Ishikawa (cell line): ENCODE results near the gene NEURL2.

Experiments
- CEBPB ChIP-seq: IDR thresholded peaks from 2 replicates; pipeline ENCODE4 v1.6.1; 2012
- CREB1 ChIP-seq: IDR thresholded peaks from 2 replicates; pipeline ENCODE4 v1.6.1; 2012; ENCODE audit warnings: low read depth
- EGR1 ChIP-seq: IDR thresholded peaks from 2 replicates; pipeline ENCODE4 v1.6.1; 2012
- EP300 ChIP-seq: IDR thresholded peaks from 2 replicates; pipeline ENCODE4 v1.6.1; 2012; ENCODE audit warnings: borderline replicate concordance
- FOXM1 ChIP-seq: IDR thresholded peaks from 2 replicates; pipeline ENCODE4 v1.6.1; 2012; ENCODE audit warnings: low read depth, borderline replicate concordance
- MAX ChIP-seq: IDR thresholded peaks from 2 replicates; pipeline ENCODE4 v1.6.1; 2012
- NFIC ChIP-seq: IDR thresholded peaks from 2 replicates; pipeline ENCODE4 v1.6.1; 2012
- RAD21 ChIP-seq: IDR thresholded peaks from 2 replicates; pipeline ENCODE4 v1.6.1; 2012; ENCODE audit warnings: low read depth
- REST ChIP-seq: IDR thresholded peaks from 2 replicates; pipeline ENCODE4 v1.6.1; 2012; ENCODE audit warnings: low read depth, mild to moderate bottlenecking
- TAF1 ChIP-seq: IDR thresholded peaks from 2 replicates; pipeline ENCODE4 v1.6.1; 2012; ENCODE audit warnings: low read depth, mild to moderate bottlenecking
- TCF12 ChIP-seq: IDR thresholded peaks from 2 replicates; pipeline ENCODE4 v1.6.1; 2012; ENCODE audit warnings: low read depth
- TEAD4 ChIP-seq: IDR thresholded peaks from 2 replicates; pipeline ENCODE4 v1.6.1; 2012
- YY1 ChIP-seq: IDR thresholded peaks from 2 replicates; pipeline ENCODE4 v1.6.1; 2012; ENCODE audit warnings: low read depth
- ZBTB7A ChIP-seq: IDR thresholded peaks from 2 replicates; pipeline ENCODE4 v1.6.1; 2012; ENCODE audit warnings: low read depth
- TF ChIP-seq, protein P1 (sequence below): IDR thresholded peaks from 2 replicates; pipeline ENCODE4 v1.6.1; 2012

Gene NEURL2

GRCh38 chr20:45890985-45891983 is at the start of gene NEURL2, which contains the start of gene CTSA:
NEURL2 (minus strand) TSS chr20:45891208; CDS start chr20:45890991, 217 bp downstream.
CTSA (plus strand) TSS chr20:45891335; CDS start chr20:45891569, 234 bp downstream.
- peak; percentile 87 for TF ChIP-seq YY1
- no peak for TF ChIP-seq CEBPB
- TF ChIP-seq EP300: peak; percentile 61
- peak; percentile 88 for TF ChIP-seq MAX
- 0 out of 2 replicates have a peak, but pooled peaks have one; percentile 20 for TF ChIP-seq NFIC
- TF ChIP-seq CREB1: no peak
- no peak for TF ChIP-seq TEAD4
- peak; percentile 61; the same call in 1 of the 2 replicates for TF ChIP-seq TCF12
- TF ChIP-seq, protein P1, sequence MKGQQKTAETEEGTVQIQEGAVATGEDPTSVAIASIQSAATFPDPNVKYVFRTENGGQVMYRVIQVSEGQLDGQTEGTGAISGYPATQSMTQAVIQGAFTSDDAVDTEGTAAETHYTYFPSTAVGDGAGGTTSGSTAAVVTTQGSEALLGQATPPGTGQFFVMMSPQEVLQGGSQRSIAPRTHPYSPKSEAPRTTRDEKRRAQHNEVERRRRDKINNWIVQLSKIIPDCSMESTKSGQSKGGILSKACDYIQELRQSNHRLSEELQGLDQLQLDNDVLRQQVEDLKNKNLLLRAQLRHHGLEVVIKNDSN: peak; percentile 100
- TF ChIP-seq TAF1: peak; percentile 92
- TF ChIP-seq ZBTB7A: peak; percentile 74; the same call in 1 of the 2 replicates
- TF ChIP-seq RAD21: peak; percentile 11; the same call in 1 of the 2 replicates

- TF ChIP-seq EP300: no peak
- TF ChIP-seq RAD21: no peak
- TF ChIP-seq CEBPB: no peak
- TF ChIP-seq ZBTB7A: no peak
Measured at GRCh38 chr20:45940469-45940868, 49.5 kb upstream of the NEURL2 start.

DNA sequence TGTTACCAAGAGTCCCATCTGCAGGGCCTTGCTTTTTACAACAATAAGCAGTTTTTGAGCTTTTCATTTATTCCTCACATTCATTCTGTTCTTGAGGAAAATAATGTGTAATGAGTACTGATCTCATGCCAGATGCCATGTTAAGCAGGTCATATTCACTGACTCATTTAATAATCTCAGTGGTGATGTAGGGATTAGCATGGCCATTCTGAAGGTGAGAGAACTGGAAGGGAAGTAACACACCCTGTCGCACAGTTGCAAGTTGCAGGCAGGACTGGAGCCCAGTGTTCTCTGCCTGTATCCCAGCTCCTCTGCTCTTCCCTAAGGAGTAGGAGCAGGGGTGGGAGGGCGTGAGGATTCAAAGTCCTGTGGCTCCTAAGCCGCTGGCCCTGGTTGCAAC is 49.0 kb upstream of the NEURL2 start:
- TF ChIP-seq, protein P1: no peak

DNA sequence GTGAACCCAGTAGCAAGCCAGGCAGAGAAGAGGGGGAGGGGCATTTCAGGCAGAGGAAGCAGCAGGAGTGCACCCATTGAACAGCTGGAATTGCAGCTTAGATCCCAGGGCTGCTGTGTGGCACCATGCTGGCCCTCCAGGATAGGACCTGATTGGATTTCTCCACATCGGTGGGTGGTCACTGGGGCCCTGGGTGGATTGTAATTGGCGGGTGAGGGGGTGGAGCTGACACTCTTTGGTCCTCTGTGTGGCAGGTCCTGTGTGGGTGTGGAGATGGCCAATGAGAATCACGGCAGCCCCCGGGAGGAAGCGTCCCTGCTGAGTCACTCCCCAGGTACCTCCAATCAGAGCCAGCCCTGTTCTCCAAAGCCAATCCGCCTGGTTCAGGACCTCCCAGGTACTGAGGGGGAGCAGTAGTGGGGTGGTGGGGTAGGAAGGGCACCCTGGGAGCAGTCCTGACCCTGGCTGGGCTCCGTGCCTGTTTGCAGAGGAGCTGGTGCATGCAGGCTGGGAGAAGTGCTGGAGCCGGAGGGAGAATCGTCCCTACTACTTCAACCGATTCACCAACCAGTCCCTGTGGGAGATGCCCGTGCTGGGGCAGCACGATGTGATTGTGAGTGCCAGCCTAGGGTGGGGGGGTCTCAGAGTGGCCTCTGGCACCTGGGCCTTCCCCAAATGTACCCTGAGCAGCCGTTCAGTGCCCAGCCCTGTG is 47.9 kb upstream of the NEURL2 start:
- TF ChIP-seq MAX (peak; percentile 12; the same call in 1 of the 2 replicates), EGR1 (peak; percentile 44; the same call in 1 of the 2 replicates), REST (no peak), ZBTB7A (no peak)

DNA sequence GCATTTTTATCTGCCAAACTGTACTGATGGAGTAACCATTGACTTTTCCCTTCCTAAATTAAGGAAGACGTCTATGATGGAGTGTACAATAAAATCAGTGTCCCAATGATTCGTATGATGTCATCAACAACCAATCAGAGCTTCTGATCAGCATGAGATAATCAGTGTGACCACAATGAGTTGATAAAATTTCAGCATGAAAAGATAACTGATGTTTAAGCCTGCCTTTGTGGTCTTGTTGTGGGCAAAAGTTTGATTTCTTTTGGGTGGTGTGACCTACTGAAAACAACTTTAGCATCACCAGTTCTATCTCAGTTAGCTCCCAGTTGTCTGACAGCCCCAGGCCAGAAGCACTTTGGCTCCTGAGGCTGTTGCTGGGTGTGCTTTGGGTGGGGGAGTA is 46.8 kb upstream of the NEURL2 start:
- TF ChIP-seq CEBPB (no peak), TEAD4 (no peak), REST (no peak), MAX (no peak), EGR1 (no peak), TAF1 (no peak), EP300 (no peak), CREB1 (no peak), TCF12 (no peak), FOXM1 (no peak), YY1 (no peak), ZBTB7A (no peak), RAD21 (no peak)
- TF ChIP-seq, protein P1: no peak
